ENCODE data around the gene OSBPL7. TPM values are rescaled to one million over a fixed set of nuclear protein-coding genes. Genes with fewer than 3 reads are reported as not detected.

OSBPL7 gene
- total RNA-seq, 1 donor from 2014 or later: 11.0 TPM

DNA sequence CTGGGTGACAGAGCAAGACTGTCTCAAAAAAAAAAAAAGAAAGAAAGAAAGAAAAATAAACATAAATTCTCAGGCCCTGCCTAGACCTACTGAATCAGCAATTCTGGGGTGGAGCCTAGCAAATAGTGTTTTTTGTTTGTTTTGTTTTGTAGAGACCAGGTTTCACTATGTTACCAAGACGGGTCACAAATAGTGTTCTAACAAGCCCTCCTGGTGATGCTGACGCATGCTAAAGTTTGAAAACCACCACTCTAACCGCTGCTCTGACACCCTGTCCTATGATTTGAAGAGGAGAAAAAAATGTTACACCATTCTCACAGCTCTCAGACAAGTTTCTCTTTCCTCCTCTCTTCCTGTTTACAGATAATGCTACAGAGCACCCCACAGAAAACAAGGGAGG, 8.3 kb upstream of the OSBPL7 start:
- no peak for DNase-seq (ENCODE audit: low read depth)
- TF ChIP-seq, protein P1, sequence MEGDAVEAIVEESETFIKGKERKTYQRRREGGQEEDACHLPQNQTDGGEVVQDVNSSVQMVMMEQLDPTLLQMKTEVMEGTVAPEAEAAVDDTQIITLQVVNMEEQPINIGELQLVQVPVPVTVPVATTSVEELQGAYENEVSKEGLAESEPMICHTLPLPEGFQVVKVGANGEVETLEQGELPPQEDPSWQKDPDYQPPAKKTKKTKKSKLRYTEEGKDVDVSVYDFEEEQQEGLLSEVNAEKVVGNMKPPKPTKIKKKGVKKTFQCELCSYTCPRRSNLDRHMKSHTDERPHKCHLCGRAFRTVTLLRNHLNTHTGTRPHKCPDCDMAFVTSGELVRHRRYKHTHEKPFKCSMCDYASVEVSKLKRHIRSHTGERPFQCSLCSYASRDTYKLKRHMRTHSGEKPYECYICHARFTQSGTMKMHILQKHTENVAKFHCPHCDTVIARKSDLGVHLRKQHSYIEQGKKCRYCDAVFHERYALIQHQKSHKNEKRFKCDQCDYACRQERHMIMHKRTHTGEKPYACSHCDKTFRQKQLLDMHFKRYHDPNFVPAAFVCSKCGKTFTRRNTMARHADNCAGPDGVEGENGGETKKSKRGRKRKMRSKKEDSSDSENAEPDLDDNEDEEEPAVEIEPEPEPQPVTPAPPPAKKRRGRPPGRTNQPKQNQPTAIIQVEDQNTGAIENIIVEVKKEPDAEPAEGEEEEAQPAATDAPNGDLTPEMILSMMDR (IDR thresholded peaks at IDR 0.05; ENCODE audit: insufficient read depth, low read length, poor library complexity, severe bottlenecking): no peak
- Histone ChIP-seq H3K4me3 (ENCODE audit: low read depth, low read length) (no peak overlapping the region), H3K27me3 (ENCODE audit: control insufficient read depth, insufficient read depth, low read length) (no peaks in the 10 kb centered on the region), H3K36me3 (ENCODE audit: control insufficient read depth, insufficient read depth, low read length) (peaks cover 4% of the 10 kb centered on the region)

DNA sequence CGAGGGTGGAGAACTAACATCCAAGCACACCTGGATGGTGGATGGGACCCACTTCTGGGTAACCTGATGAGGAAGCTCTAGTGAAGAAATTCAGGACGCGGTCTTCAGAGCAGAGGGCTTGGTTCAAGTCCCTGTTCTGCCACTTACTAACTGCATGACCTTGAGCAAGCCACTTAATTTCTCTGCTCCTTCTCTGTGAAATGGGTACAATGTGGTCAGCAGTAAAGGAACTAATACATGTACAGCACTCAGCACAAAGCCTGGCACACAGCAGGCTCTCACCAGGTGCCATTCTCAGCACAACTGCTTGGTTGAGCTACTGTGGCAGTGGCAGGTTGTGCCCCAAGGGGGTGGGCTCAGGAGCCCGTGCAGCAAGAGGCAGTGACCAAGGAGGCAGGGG, 1.9 kb upstream of the OSBPL7 start:
- peaks cover 4% of the 10 kb centered on the region for H3K36me3 ChIP-seq (ENCODE audit: control insufficient read depth, insufficient read depth, low read length)
- no peaks in the 10 kb centered on the region for H3K27me3 ChIP-seq (ENCODE audit: control insufficient read depth, insufficient read depth, low read length)
- no peak overlapping the region for H3K4me3 ChIP-seq (ENCODE audit: low read depth, low read length)
- no peak for DNase-seq (ENCODE audit: low read depth)
- TF ChIP-seq, protein P1 (IDR thresholded peaks at IDR 0.05; ENCODE audit: insufficient read depth, low read length, poor library complexity, severe bottlenecking): no peak

DNA sequence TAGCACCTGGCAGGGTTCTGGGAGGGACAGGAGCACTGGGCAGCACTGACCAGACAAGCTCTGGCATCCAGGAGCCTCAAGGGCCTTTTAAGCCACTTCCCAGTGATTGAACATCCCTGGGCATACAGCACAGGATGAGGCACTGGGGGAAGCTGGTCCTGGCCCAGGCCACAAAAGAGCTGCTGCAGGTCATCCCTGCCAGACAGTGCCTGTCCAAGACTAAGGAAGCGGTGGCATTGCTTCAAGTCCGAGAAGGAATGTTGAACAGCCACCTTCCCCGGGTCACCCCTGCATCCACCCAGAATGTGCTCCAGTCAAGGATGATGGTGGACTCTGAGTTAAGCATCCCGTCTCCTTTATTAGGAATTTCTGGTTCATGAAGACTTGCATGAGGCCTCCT, 1.2 kb upstream of the OSBPL7 start:
- Histone ChIP-seq H3K4me3 (ENCODE audit: low read depth, low read length) (no peak overlapping the region), H3K36me3 (ENCODE audit: control insufficient read depth, insufficient read depth, low read length) (peaks cover 4% of the 10 kb centered on the region), H3K27me3 (ENCODE audit: control insufficient read depth, insufficient read depth, low read length) (no peaks in the 10 kb centered on the region)
- no peak for DNase-seq (ENCODE audit: low read depth)
- TF ChIP-seq, protein P1 (IDR thresholded peaks at IDR 0.05; ENCODE audit: insufficient read depth, low read length, poor library complexity, severe bottlenecking): no peak

DNA sequence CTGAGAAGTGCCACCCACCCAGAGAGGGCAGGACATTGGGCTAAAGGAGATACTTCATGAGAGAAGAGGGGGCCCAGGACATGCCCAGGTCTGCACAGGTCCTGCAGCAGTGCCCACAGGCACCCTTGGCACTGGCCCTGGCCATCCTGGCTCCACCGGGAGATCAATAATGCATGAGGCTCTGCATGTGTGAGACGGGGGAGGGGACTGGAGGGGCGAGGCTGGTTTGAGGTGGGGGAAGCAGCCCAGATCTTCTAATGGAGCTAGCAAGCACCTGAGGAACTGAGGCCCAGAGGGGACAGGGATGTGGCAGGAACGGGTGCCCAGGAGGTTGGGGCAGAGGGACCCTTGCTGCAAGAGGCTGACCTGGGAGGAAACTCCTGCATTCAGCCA, 567 bp downstream of the OSBPL7 start:
- Histone ChIP-seq H3K36me3 (ENCODE audit: control insufficient read depth, insufficient read depth, low read length) (no peaks in the 10 kb centered on the region), H3K4me3 (ENCODE audit: low read depth, low read length) (peak overlapping the region; percentile 62), H3K27me3 (ENCODE audit: control insufficient read depth, insufficient read depth, low read length) (no peaks in the 10 kb centered on the region)
- DNase-seq (ENCODE audit: low read depth): no peak
- TF ChIP-seq, protein P1 (IDR thresholded peaks at IDR 0.05; ENCODE audit: insufficient read depth, low read length, poor library complexity, severe bottlenecking): no peak

DNA sequence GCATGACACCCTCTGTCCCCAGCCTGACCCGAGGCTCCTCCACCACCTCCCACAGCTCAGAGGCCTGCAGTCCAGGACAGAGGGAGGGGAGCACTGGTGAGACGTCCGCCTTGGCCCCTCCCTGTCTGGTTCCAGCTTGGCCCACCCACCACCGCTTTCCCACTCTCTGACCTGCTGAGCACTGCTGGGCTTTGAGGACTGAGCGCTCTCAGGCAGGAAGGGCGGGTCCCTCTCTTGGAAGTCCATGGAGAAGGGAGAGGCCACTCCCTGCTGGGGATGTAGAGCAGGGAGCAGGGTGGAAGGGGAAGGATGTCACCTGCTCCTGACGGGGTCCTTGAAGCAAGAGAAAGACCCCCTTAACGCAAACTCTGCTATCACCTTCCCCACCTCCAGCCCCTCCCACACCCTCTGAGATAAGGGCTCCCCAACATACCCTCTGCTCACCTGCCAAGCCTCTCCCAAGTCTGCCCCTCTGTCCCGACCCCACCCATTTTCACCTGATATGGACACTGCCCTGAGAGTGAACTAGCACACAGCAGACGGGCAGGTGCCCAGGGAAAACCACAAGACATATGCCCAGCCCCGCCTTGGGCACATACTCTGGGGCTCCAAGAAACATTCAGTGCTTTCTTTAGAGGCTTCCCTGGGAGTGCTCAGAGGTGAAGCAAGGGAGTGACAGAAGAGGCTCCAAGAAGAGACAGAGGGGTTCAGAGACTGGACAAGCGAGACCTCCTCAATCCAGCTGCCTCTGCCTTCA, 1.4 kb downstream of the OSBPL7 start:
- DNase-seq (ENCODE audit: low read depth): no peak
- no peaks in the 10 kb centered on the region for H3K36me3 ChIP-seq (ENCODE audit: control insufficient read depth, insufficient read depth, low read length)
- no peak overlapping the region for H3K4me3 ChIP-seq (ENCODE audit: low read depth, low read length)
- no peaks in the 10 kb centered on the region for H3K27me3 ChIP-seq (ENCODE audit: control insufficient read depth, insufficient read depth, low read length)
- TF ChIP-seq, protein P1 (IDR thresholded peaks at IDR 0.05; ENCODE audit: insufficient read depth, low read length, poor library complexity, severe bottlenecking): no peak

DNA sequence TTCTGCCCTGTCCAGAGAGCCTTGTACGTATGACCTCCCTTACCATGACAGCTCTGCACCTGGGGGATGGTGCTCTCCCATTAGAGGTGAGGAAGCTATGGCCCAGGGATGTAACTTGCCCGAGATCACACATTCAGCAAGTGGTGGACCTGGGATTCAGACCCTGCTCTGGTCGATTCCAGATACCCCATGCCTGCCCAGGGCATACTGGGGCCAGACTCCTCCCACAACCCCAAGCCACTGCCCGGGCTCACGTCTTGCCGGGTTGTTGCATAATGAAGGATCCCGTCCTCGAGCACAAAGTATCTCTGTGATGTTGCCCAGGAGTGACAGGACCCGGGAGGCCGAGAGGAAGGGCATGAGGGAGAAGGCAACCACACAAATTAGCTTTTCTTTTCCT, 2.1 kb downstream of the OSBPL7 start:
- TF ChIP-seq, protein P1 (IDR thresholded peaks at IDR 0.05; ENCODE audit: insufficient read depth, low read length, poor library complexity, severe bottlenecking): no peak
- DNase-seq (ENCODE audit: low read depth): no peak
- no peaks in the 10 kb centered on the region for H3K36me3 ChIP-seq (ENCODE audit: control insufficient read depth, insufficient read depth, low read length)

More for the DNA sequence above, 2.1 kb downstream of the OSBPL7 start:
- no peaks in the 10 kb centered on the region for H3K27me3 ChIP-seq (ENCODE audit: control insufficient read depth, insufficient read depth, low read length)
- no peak overlapping the region for H3K4me3 ChIP-seq (ENCODE audit: low read depth, low read length)
